GM12878 (cell line): ENCODE data around the gene ELL. TPM values are rescaled to one million over a fixed set of nuclear protein-coding genes. Genes with fewer than 3 reads are reported as not detected.
A peak's percentile ranks its signal among the peaks of the same experiment; 100 is the strongest.

Source experiments
- ATAC-seq: fragments of 200-7000 bp; cut with Tn5 transposase; 3 replicates; pipeline ENCODE4 v1.9.1; 2020; ENCODE audit warnings: mild to moderate bottlenecking, moderate library complexity
- BruUV-seq: library from RNA; stranded (reverse); fragments of 400-500 nt; replicated peaks from 2 replicates; lab custom pipeline; 2021; lab: Mats Ljungman, UMichigan
- CTCF ChIA-PET: fragments of 300-600 bp; sonication (Branson Sonifier 250); formaldehyde crosslinking; extraction: SDS; loops from one replicate; lab custom pipeline; 2021; ENCODE audit warnings: inconsistent platforms; lab: Yijun Ruan, JAX
- POLR2A ChIA-PET: fragments of 350-600 bp; formaldehyde crosslinking; extraction: SDS; loops from one replicate; lab custom pipeline; 2021; ENCODE audit warnings: inconsistent platforms; lab: Charles Lee
- RAD21 ChIA-PET: fragments of 300-600 bp; sonication (Branson Sonifier 250); formaldehyde crosslinking; loops from one replicate; lab custom pipeline; 2023; ENCODE audit warnings: antibody characterized with exemption; ENCODE audit not compliant: unreplicated experiment; lab: Charles Lee
- SMC1A ChIA-PET: fragments of 300-600 bp; sonication (Branson Sonifier 250); formaldehyde crosslinking; loops from one replicate; lab custom pipeline; 2023; ENCODE audit not compliant: unreplicated experiment, uncharacterized antibody; lab: Charles Lee
- DNase-seq: peaks from one replicate; pipeline ENCODE4 v3.0.0-alpha.2; 2011; ENCODE audit warnings: low read depth, low spot score
- FAIRE-seq: peaks from 3 replicates; lab custom pipeline; 2011; peaks lifted over from hg19 to GRCh38; lab: Jason Lieb, UNC
- H2AFZ ChIP-seq: 2 replicates; pipeline ENCODE4 v1.6.0; 2011; ENCODE audit warnings: low read depth, low read length, control low read depth; ENCODE audit not compliant: control insufficient read depth
- H3K27ac ChIP-seq: 2 replicates; pipeline ENCODE4 v1.5.1; 2011; ENCODE audit warnings: control low read depth; ENCODE audit not compliant: control insufficient read depth, insufficient read depth
- H3K27me3 ChIP-seq, 2 experiments: replicated peaks in 1 of 2; 2 replicates each; pipeline versions ENCODE4 v1.6.0 to v1.6.1; 2011; ENCODE audit warnings: low read length in 1 of 2; ENCODE audit not compliant: control insufficient read depth in 2 of 2, insufficient read depth in 2 of 2
- H3K36me3 ChIP-seq, 2 experiments: 2 replicates each; pipeline ENCODE4 v1.5.1; 2011; ENCODE audit warnings: low read length in 1 of 2; ENCODE audit not compliant: control insufficient read depth in 2 of 2, insufficient read depth in 2 of 2
- H3K4me1 ChIP-seq: 2 replicates; pipeline ENCODE4 v1.6.1; 2011; ENCODE audit warnings: mild to moderate bottlenecking, low read length, moderate library complexity, mixed read lengths; ENCODE audit not compliant: control insufficient read depth, insufficient read depth
- H3K4me2 ChIP-seq: 2 replicates; pipeline ENCODE4 v1.6.0; 2011; ENCODE audit warnings: control low read depth; ENCODE audit not compliant: control insufficient read depth, insufficient read depth
- H3K4me3 ChIP-seq: fragments of 200-600 bp; sonication (generic); 2 replicates; pipeline ENCODE4 v1.5.1; 2016
- H3K79me2 ChIP-seq: 2 replicates; pipeline ENCODE4 v1.6.0; 2011; ENCODE audit warnings: low read length; ENCODE audit not compliant: control insufficient read depth, insufficient read depth
- H3K9ac ChIP-seq: 2 replicates; pipeline ENCODE4 v1.8.0; 2011; ENCODE audit warnings: low read length, control low read depth, mixed read lengths; ENCODE audit not compliant: control insufficient read depth, insufficient read depth
- H3K9me3 ChIP-seq: replicated peaks from 3 replicates; pipeline ENCODE4 v1.5.1; 2011; ENCODE audit warnings: mild to moderate bottlenecking, low read length; ENCODE audit not compliant: control insufficient read depth, insufficient read depth
- H4K20me1 ChIP-seq: 2 replicates; pipeline ENCODE4 v1.6.0; 2011; ENCODE audit not compliant: control insufficient read depth, insufficient read depth
- ASH2L ChIP-seq: fragments of 300-600, 200-600 bp; sonication (generic); IDR thresholded peaks from 2 replicates; pipeline ENCODE4 v1.6.1; 2017; ENCODE audit warnings: low read depth, mild to moderate bottlenecking, borderline replicate concordance
- BCL3 ChIP-seq: IDR thresholded peaks from 2 replicates; pipeline ENCODE4 v1.6.1; 2011; ENCODE audit warnings: borderline replicate concordance, low read depth, mild to moderate bottlenecking, moderate library complexity, low read length; ENCODE audit not compliant: insufficient read depth, poor library complexity, severe bottlenecking
- CEBPB ChIP-seq, 2 experiments: fragments of 150-350 bp in 1 of 2; IDR thresholded peaks; 2 replicates each; pipeline ENCODE4 v1.6.1; 2012 to 2014; ENCODE audit warnings: low read depth in 2 of 2, low read length in 2 of 2, borderline replicate concordance in 1 of 2, inconsistent platforms in 1 of 2
- CREB1 ChIP-seq: IDR thresholded peaks from 2 replicates; pipeline ENCODE4 v1.6.1; 2012; ENCODE audit warnings: low read depth, mild to moderate bottlenecking, inconsistent platforms
- E2F8 ChIP-seq: fragments of 450-650 bp; IDR thresholded peaks from 2 replicates; pipeline ENCODE4 v1.6.1; 2018; ENCODE audit warnings: mild to moderate bottlenecking, low read depth, moderate library complexity; ENCODE audit not compliant: partially characterized antibody
- EGR1 ChIP-seq, 2 experiments: IDR thresholded peaks; 1 replicate in 1 of 2; 2 replicates in 1 of 2; pipeline ENCODE4 v1.6.1; 2011 to 2012; ENCODE audit warnings: low read depth in 2 of 2, low read length in 2 of 2, borderline replicate concordance in 1 of 2, mild to moderate bottlenecking in 1 of 2, moderate library complexity in 1 of 2
- GATAD2B ChIP-seq: fragments of 450-650 bp; conservative IDR thresholded peaks from 2 replicates; pipeline ENCODE4 v1.6.1; 2017; ENCODE audit warnings: low read depth, mild to moderate bottlenecking, moderate library complexity
- KAT2A ChIP-seq: conservative IDR thresholded peaks from 2 replicates; pipeline ENCODE4 v1.6.1; 2011; ENCODE audit warnings: low read depth, low read length; ENCODE audit not compliant: control insufficient read depth
- KDM1A ChIP-seq: fragments of 200-600 bp; sonication (generic); IDR thresholded peaks from 2 replicates; pipeline ENCODE4 v1.6.1; 2016; ENCODE audit warnings: borderline replicate concordance
- MTA3 ChIP-seq: IDR thresholded peaks from 2 replicates; pipeline ENCODE4 v1.6.1; 2012; ENCODE audit warnings: low read length, inconsistent platforms, borderline replicate concordance
- NFYA ChIP-seq: IDR thresholded peaks from 2 replicates; pipeline ENCODE4 v1.6.1; 2011; ENCODE audit warnings: low read depth, mild to moderate bottlenecking, low read length, improper control_type of control experiment, borderline replicate concordance
- PKNOX1 ChIP-seq: fragments of 450-650 bp; IDR thresholded peaks from 2 replicates; pipeline ENCODE4 v1.6.1; 2016; ENCODE audit warnings: mild to moderate bottlenecking
- RCOR1 ChIP-seq: conservative IDR thresholded peaks from 2 replicates; pipeline ENCODE4 v1.6.1; 2012; ENCODE audit warnings: low read depth, low read length, improper control_type of control experiment
- RELB ChIP-seq: fragments of 450-650 bp; IDR thresholded peaks from 2 replicates; pipeline ENCODE4 v1.6.1; 2017; ENCODE audit warnings: low read depth, mild to moderate bottlenecking, moderate library complexity
- WGBS: methylation state at CpG from one replicate; pipeline ENCODE4 v1.1.6; 2016; ENCODE audit warnings: low lambda C conversion rate; ENCODE audit not compliant: insufficient replicate concordance, insufficient coverage; ENCODE audit errors: missing lambda C conversion rate; 5-methylcytosine and 5-hydroxymethylcytosine counted together
- in situ Hi-C: fragments of 300-500 bp; cut with MboI; formaldehyde crosslinking; loops from 9 replicates; pipeline ENCODE4 v1.14.3; 2018; ENCODE audit warnings: mixed read lengths
- intact Hi-C: fragments of 100-400 bp; cut with micrococcal nuclease; formaldehyde crosslinking; loops from one replicate; pipeline ENCODE4 v1.14.2; 2022; ENCODE audit not compliant: unreplicated experiment
- polyA plus RNA-seq, 11 experiments: library from polyadenylated mRNA; depleted of rRNA in 4 of 11; unstranded in 6 of 11; stranded (reverse) in 5 of 11; fragments of >200 nt; fragmentation: Nextera tagmentation in 4 of 11; fragmentation: Illumina TruSeq in 1 of 11; extraction: Ambion mirVana in 4 of 11; extraction: Trizol in 1 of 11; gene quantifications; 1 replicate in 1 of 11; 2 replicates in 10 of 11; pipeline versions ENCODE4 v1.2.1 to v1.2.3, GENCODE V29; 2011 to 2016; ENCODE audit warnings: inconsistent platforms in 2 of 11, missing spikeins in 2 of 11, low read depth in 1 of 11
- total RNA-seq, 4 experiments: library from RNA; depleted of rRNA in 3 of 4; stranded (reverse); fragments of >200 nt in 3 of 4; fragmentation: Illumina TruSeq in 1 of 4; extraction: Trizol in 1 of 4; gene quantifications; 2 replicates each; pipeline versions ENCODE4 v1.2.1 to v1.2.3, GENCODE V29; 2013 to 2021
- TF ChIP-seq, protein P1 (sequence below): IDR thresholded peaks from 2 replicates; pipeline ENCODE4 v1.6.1; 2012; ENCODE audit warnings: low read depth, low read length, improper control_type of control experiment

The ELL gene
- total and polyA plus RNA-seq, 10 of the 15 experiments (the other 5 are each of a cell fraction or from before 2014, with no cell fraction given): 0.91 to 25.0 (median 9.1) TPM

DNA sequence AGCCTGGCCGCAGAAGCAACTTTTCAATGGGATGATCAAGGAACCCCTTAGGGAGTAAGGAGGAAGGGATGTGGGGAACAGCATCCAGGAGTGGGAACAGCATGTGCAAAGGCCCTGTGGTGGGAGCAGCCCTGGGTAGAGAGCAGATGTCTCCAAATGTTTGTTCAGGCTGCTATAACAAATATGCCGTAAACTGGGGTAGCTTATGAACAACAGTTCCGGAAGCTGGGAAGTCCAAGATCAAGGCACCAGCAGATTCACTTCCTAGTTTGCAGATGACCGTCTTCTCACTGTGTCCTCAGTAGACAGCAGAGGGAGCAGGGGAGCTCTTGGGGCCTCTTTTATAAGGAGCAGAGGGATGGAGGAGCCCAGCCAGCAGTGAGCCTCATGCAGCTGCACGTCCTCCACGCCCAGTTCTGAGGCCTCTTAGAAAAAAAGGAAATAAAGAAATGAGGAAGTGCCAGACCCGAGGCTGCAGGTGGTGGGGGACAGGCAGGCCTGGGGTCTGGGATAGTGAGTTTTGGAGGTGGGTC, 120.2 kb downstream of the ELL start:
- ATAC-seq (peak; percentile 83), DNase-seq (no peak), FAIRE-seq (peak; percentile 86)
- BruUV-seq: no TSS peak
- peaks cover 23% of the 10 kb centered on the region for H3K4me1 ChIP-seq
- intact Hi-C loops: no loop called here
- ChIA-PET CTCF (interaction anchor here (0.9 to 5.8 kb wide), 8 partner anchors 9 to 125 kb away, joined by 3 to 67 read pairs (median 6); no protein-coding TSS in a partner anchor), POLR2A (interaction anchor here (1.0 to 3.0 kb wide), 5 partner anchors 15 to 121 kb away, joined by 3 to 20 read pairs (median 3); partner anchors contain the start of gene JUND), SMC1A (interaction anchor here (0.8 to 1.5 kb wide), 9 partner anchors 9 to 123 kb away, joined by 3 to 7 read pairs (median 4); partner anchors contain the start of gene GDF15), RAD21 (interaction anchor here (0.7 to 1.8 kb wide), 6 partner anchors 12 to 122 kb away, joined by 3 to 9 read pairs (median 4); no protein-coding TSS in a partner anchor)
- H4K20me1 ChIP-seq: no peaks in the 10 kb centered on the region
- peak overlapping the region; percentile 5; the same call in 1 of the 2 replicates for H3K4me2 ChIP-seq
- H3K4me3 ChIP-seq: no peak overlapping the region
- H3K27ac ChIP-seq: peak overlapping the region; percentile 33
- H3K27me3 ChIP-seq: no peaks in the 10 kb centered on the region
- H3K79me2 ChIP-seq: no peaks in the 10 kb centered on the region
- peak overlapping the region; percentile 15 for H2AFZ ChIP-seq
- 30% methylated on average over 7 of the region's 7 CpGs for WGBS
- H3K9ac ChIP-seq: peak overlapping the region; percentile 32; the same call in 1 of the 2 replicates
- H3K36me3 ChIP-seq: no peaks in the 10 kb centered on the region
- in situ Hi-C loops: no loop called here
- no peaks in the 10 kb centered on the region for H3K9me3 ChIP-seq
- TF ChIP-seq RCOR1: no peak
- TF ChIP-seq ASH2L: no peak
- no peak for TF ChIP-seq NFYA
- no peak for TF ChIP-seq PKNOX1
- peak; percentile 51 for TF ChIP-seq GATAD2B
- TF ChIP-seq E2F8: no peak
- TF ChIP-seq EGR1 (IDR thresholded peaks at IDR 0.05; ENCODE audit: borderline replicate concordance in 1 of 2, low read depth in 2 of 2, low read length in 2 of 2): no peak
- TF ChIP-seq BCL3: no peak
- TF ChIP-seq KAT2A: no peak
- TF ChIP-seq, protein P1, sequence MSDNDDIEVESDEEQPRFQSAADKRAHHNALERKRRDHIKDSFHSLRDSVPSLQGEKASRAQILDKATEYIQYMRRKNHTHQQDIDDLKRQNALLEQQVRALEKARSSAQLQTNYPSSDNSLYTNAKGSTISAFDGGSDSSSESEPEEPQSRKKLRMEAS: no peak
- TF ChIP-seq CREB1: 0 out of 2 replicates have a peak, but pooled peaks have one; percentile 47
- no peak for TF ChIP-seq MTA3
- peak; percentile 63; the same call in 1 of the 2 replicates for TF ChIP-seq RELB
- no peak for TF ChIP-seq CEBPB (IDR thresholded peaks at IDR 0.05; ENCODE audit: borderline replicate concordance in 1 of 2, low read depth in 2 of 2, low read length in 2 of 2)
- no peak for TF ChIP-seq KDM1A
